Mesodermal cell (in vitro differentiated cells): ENCODE results near the gene VIPR2.

ENCODE experiments used
- H3K27ac ChIP-seq: 2 replicates; pipeline ENCODE4 v1.7.0; 2013; ENCODE audit warnings: mild to moderate bottlenecking, low read depth, low read length, moderate library complexity; ENCODE audit not compliant: severe bottlenecking
- H3K36me3 ChIP-seq: 2 replicates; pipeline ENCODE4 v1.7.1; 2013; ENCODE audit warnings: mild to moderate bottlenecking, low read length, moderate library complexity; ENCODE audit not compliant: control insufficient read depth, insufficient read depth
- H3K4me1 ChIP-seq: one replicate; pipeline ENCODE4 v1.7.1; 2013; ENCODE audit warnings: mild to moderate bottlenecking, low read length; ENCODE audit not compliant: insufficient read depth, control insufficient read depth, poor library complexity, severe bottlenecking
- H3K4me3 ChIP-seq: 2 replicates; pipeline ENCODE4 v1.7.0; 2013; ENCODE audit warnings: low read length, control low read depth, mild to moderate bottlenecking; ENCODE audit not compliant: insufficient read depth, poor library complexity, severe bottlenecking; ENCODE audit errors: extremely low read depth
- H3K9me3 ChIP-seq: 2 replicates; pipeline ENCODE4 v1.7.1; 2013; ENCODE audit warnings: mild to moderate bottlenecking, low read length, moderate library complexity; ENCODE audit not compliant: control insufficient read depth
- WGBS, 2 experiments: methylation state at CpG; one replicate each; pipeline ENCODE4 v1.1.5; 2013; ENCODE audit warnings: missing lambda C conversion rate in 2 of 2; ENCODE audit not compliant: insufficient coverage in 2 of 2; 5-methylcytosine and 5-hydroxymethylcytosine counted together

The VIPR2 gene

GRCh38 chr7:159062569-159062968 is 82.1 kb downstream of the VIPR2 start:
- peaks cover 7% of the 10 kb centered on the region for H3K9me3 ChIP-seq
- H3K27ac ChIP-seq, result no peak overlapping the region
- WGBS, 2 experiments, result 91 to 95% methylated on average over 5 to 7 of the region's 8 CpGs
- H3K36me3 ChIP-seq, result no peaks in the 10 kb centered on the region
- no peaks in the 10 kb centered on the region for H3K4me1 ChIP-seq
- H3K4me3 ChIP-seq, result no peak overlapping the region

GRCh38 chr7:159061674-159062212 is 82.9 kb downstream of the VIPR2 start:
- no peaks in the 10 kb centered on the region for H3K36me3 ChIP-seq
- H3K4me3 ChIP-seq, result no peak overlapping the region
- WGBS, 2 experiments, result 91 to 92% methylated on average over 38 to 43 of the region's 44 CpGs
- no peak overlapping the region for H3K27ac ChIP-seq
- peaks cover 7% of the 10 kb centered on the region for H3K9me3 ChIP-seq
- H3K4me1 ChIP-seq, result no peaks in the 10 kb centered on the region

- Histone ChIP-seq H3K4me1 (no peaks in the 10 kb centered on the region), H3K36me3 (no peaks in the 10 kb centered on the region), H3K4me3 (no peak overlapping the region), H3K27ac (no peak overlapping the region), H3K9me3 (peaks cover 7% of the 10 kb centered on the region)
- 82 to 100% methylated on average over 2 of the region's 4 CpGs for WGBS, 2 experiments
Measured at GRCh38 chr7:159061209-159061608, 83.5 kb downstream of the VIPR2 start.

- Histone ChIP-seq H3K27ac (no peak overlapping the region), H3K9me3 (peaks cover 7% of the 10 kb centered on the region), H3K36me3 (no peaks in the 10 kb centered on the region), H3K4me1 (no peaks in the 10 kb centered on the region), H3K4me3 (no peak overlapping the region)
- WGBS, 2 experiments, result 90 to 93% methylated on average over 2 of the region's 2 CpGs
Measured at GRCh38 chr7:159060440-159060839, 84.2 kb downstream of the VIPR2 start.

- Histone ChIP-seq H3K4me3 (no peak overlapping the region), H3K27ac (no peak overlapping the region), H3K36me3 (no peaks in the 10 kb centered on the region), H3K4me1 (no peaks in the 10 kb centered on the region), H3K9me3 (peaks cover 7% of the 10 kb centered on the region)
- 87% methylated on average over 2 of the region's 3 CpGs; no CpG with 5 or more reads in 1 of the 2 experiments for WGBS, 2 experiments
Measured at GRCh38 chr7:159059629-159060028, 85.0 kb downstream of the VIPR2 start.

GRCh38 chr7:159057647-159058046 is 87.0 kb downstream of the VIPR2 start:
- 89 to 100% methylated on average over 2 to 3 of the region's 4 CpGs for WGBS, 2 experiments
- H3K4me1 ChIP-seq, result no peaks in the 10 kb centered on the region
- no peak overlapping the region for H3K4me3 ChIP-seq
- peaks cover 4% of the 10 kb centered on the region for H3K9me3 ChIP-seq
- no peak overlapping the region for H3K27ac ChIP-seq
- H3K36me3 ChIP-seq, result no peaks in the 10 kb centered on the region

GRCh38 chr7:159056737-159057136 is 87.9 kb downstream of the VIPR2 start:
- H3K36me3 ChIP-seq, result no peaks in the 10 kb centered on the region
- 78 to 91% methylated on average over 5 of the region's 5 CpGs for WGBS, 2 experiments
- no peak overlapping the region for H3K27ac ChIP-seq
- no peak overlapping the region for H3K4me3 ChIP-seq
- no peaks in the 10 kb centered on the region for H3K4me1 ChIP-seq
- peaks cover 4% of the 10 kb centered on the region for H3K9me3 ChIP-seq

GRCh38 chr7:159051916-159052315 is 92.8 kb downstream of the VIPR2 start:
- no peaks in the 10 kb centered on the region for H3K4me1 ChIP-seq
- H3K9me3 ChIP-seq, result no peaks in the 10 kb centered on the region
- no peak overlapping the region for H3K27ac ChIP-seq
- WGBS, 2 experiments, result 57% methylated on average over 1 of the region's 2 CpGs; no CpG with 5 or more reads in 1 of the 2 experiments
- no peaks in the 10 kb centered on the region for H3K36me3 ChIP-seq
- H3K4me3 ChIP-seq, result no peak overlapping the region

- Histone ChIP-seq H3K27ac (no peak overlapping the region), H3K4me3 (no peak overlapping the region), H3K9me3 (no peaks in the 10 kb centered on the region), H3K4me1 (no peaks in the 10 kb centered on the region), H3K36me3 (no peaks in the 10 kb centered on the region)
- WGBS, 2 experiments, result no CpG with 5 or more reads among the region's 2 CpGs
Measured at GRCh38 chr7:159050704-159051103, 94.0 kb downstream of the VIPR2 start.

GRCh38 chr7:159049266-159050025 is 95.2 kb downstream of the VIPR2 start:
- WGBS, 2 experiments, result 88 to 89% methylated on average over 15 of the region's 15 CpGs
- Histone ChIP-seq H3K27ac (no peak overlapping the region), H3K4me3 (no peak overlapping the region), H3K4me1 (no peaks in the 10 kb centered on the region), H3K36me3 (no peaks in the 10 kb centered on the region), H3K9me3 (no peaks in the 10 kb centered on the region)

- no peaks in the 10 kb centered on the region for H3K9me3 ChIP-seq
- H3K27ac ChIP-seq, result no peak overlapping the region
- no peaks in the 10 kb centered on the region for H3K36me3 ChIP-seq
- WGBS, 2 experiments, result 72 to 84% methylated on average over 2 of the region's 2 CpGs
- no peaks in the 10 kb centered on the region for H3K4me1 ChIP-seq
- no peak overlapping the region for H3K4me3 ChIP-seq
Measured at GRCh38 chr7:159048656-159049055, 96.0 kb downstream of the VIPR2 start.
